ENCODE data around the gene ERVW-1. TPM values are rescaled to one million over a fixed set of nuclear protein-coding genes. Genes with fewer than 3 reads are reported as not detected.
"Not testable (repeated sequence)": the region's sequence is repeated elsewhere in the genome, so short reads cannot be mapped to it uniquely, and the experiment has no call there.

The ERVW-1 gene, protein sequence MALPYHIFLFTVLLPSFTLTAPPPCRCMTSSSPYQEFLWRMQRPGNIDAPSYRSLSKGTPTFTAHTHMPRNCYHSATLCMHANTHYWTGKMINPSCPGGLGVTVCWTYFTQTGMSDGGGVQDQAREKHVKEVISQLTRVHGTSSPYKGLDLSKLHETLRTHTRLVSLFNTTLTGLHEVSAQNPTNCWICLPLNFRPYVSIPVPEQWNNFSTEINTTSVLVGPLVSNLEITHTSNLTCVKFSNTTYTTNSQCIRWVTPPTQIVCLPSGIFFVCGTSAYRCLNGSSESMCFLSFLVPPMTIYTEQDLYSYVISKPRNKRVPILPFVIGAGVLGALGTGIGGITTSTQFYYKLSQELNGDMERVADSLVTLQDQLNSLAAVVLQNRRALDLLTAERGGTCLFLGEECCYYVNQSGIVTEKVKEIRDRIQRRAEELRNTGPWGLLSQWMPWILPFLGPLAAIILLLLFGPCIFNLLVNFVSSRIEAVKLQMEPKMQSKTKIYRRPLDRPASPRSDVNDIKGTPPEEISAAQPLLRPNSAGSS
- total RNA-seq (2014; rRNA removed; shearing (Covaris generic)), result not detected in 2 replicates

DNA sequence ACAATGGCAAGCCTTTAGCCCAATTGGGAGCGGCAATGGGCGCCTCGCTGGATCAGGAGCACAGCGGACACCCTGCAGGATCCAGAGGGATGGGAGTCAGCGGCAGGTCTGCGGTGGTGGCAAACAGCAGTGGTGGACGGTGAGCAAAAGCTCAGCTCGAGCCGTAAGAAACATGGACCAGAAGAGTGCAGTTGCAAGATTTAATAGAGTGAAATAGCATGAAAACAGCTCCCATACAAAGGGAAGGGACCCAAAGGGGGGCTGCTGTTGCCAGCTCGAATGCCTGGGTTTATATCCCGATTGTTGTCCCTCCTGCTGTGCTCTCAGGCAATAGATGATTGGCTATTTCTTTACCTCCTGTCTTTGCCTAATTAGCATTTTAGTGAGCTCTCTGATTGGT is at the start of gene ERVW-1:
ERVW-1 (minus strand) TSS at position 266 of the 400 bp plus-strand sequence. CDS start 7,565 bp downstream, outside the sequence.
- not testable (repeated sequence) for H3K36me3 ChIP-seq; H3K4me1 ChIP-seq (replicated peaks); DNase-seq (ENCODE audit: low read depth in 1 of 2, low spot score in 2 of 2); H3K27me3 ChIP-seq (replicated peaks); H3K4me3 ChIP-seq; H3K27ac ChIP-seq; H3K9me3 ChIP-seq (replicated peaks)

- no peak overlapping the region for H3K4me3 ChIP-seq
- H3K36me3 ChIP-seq, result no peaks in the 10 kb centered on the region
- no peak overlapping the region for H3K27ac ChIP-seq
- H3K27me3 ChIP-seq (replicated peaks), result no peaks in the 10 kb centered on the region
- no peaks in the 10 kb centered on the region for H3K9me3 ChIP-seq (replicated peaks)
- H3K4me1 ChIP-seq (replicated peaks), result peaks cover 6% of the 10 kb centered on the region
- DNase-seq (ENCODE audit: low read depth in 1 of 2, low spot score in 2 of 2), result no peak
These were observed 45.4 kb upstream of the ERVW-1 start for GRCh38 chr7:92523110-92523509.

GRCh38 chr7:92520024-92520423 is 42.3 kb upstream of the ERVW-1 start:
- Histone ChIP-seq H3K4me3 (no peak overlapping the region), H3K4me1 (replicated peaks) (no peaks in the 10 kb centered on the region), H3K9me3 (replicated peaks) (no peaks in the 10 kb centered on the region), H3K27me3 (replicated peaks) (no peaks in the 10 kb centered on the region), H3K27ac (no peak overlapping the region), H3K36me3 (peaks cover 9% of the 10 kb centered on the region)
- no peak for DNase-seq (ENCODE audit: low read depth in 1 of 2, low spot score in 2 of 2)

- Histone ChIP-seq H3K4me3 (no peak overlapping the region), H3K4me1 (replicated peaks) (no peaks in the 10 kb centered on the region), H3K9me3 (replicated peaks) (no peaks in the 10 kb centered on the region), H3K36me3 (peaks cover 12% of the 10 kb centered on the region), H3K27me3 (replicated peaks) (no peaks in the 10 kb centered on the region), H3K27ac (no peak overlapping the region)
- no peak for DNase-seq (ENCODE audit: low read depth in 1 of 2, low spot score in 2 of 2)
These were observed 39.9 kb upstream of the ERVW-1 start for GRCh38 chr7:92517631-92518030.

DNA sequence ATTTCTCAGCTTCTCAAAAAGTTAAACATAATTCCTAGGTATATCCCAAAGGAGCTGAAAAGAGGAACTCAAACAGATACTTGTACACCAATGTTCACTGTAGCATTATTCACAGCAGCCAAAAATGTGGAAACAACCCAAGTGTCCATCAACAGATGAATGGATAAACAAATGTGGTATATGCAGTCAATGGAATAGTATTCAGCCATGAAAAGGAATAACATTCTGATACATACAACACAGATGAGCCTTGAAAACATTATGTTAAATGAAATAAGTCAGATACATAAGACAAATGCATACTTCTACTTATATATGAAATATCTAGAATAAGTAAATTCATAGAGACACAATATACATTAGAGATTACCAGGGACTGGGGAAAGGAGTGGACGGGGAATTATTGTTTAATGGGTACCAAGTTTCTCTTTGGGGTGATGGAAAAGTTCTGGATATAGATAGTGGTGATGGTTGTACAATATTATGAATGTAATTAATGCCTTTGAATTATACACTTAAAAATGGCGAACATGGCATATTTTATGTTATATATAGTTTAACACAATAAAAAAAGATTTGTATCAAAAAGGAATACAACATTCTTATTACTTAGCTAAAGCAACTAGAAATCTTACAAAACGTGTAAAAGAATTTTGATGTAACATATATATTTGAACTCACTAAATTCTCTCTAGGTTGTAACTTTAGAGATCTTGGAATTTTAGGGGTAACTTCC is 35.6 kb upstream of the ERVW-1 start:
- Histone ChIP-seq H3K36me3 (peaks cover 12% of the 10 kb centered on the region), H3K9me3 (replicated peaks) (no peaks in the 10 kb centered on the region), H3K4me1 (replicated peaks) (no peaks in the 10 kb centered on the region), H3K27ac (no peak overlapping the region), H3K27me3 (replicated peaks) (no peaks in the 10 kb centered on the region), H3K4me3 (no peak overlapping the region)
- no peak for DNase-seq (ENCODE audit: low read depth in 1 of 2, low spot score in 2 of 2)

GRCh38 chr7:92508946-92509345 is 31.2 kb upstream of the ERVW-1 start:
- peaks cover 3% of the 10 kb centered on the region; the same call in 1 of the 2 replicates for H3K36me3 ChIP-seq
- no peak overlapping the region for H3K27ac ChIP-seq
- H3K4me3 ChIP-seq, result no peak overlapping the region
- H3K27me3 ChIP-seq (replicated peaks), result no peaks in the 10 kb centered on the region
- H3K4me1 ChIP-seq (replicated peaks), result no peaks in the 10 kb centered on the region
- H3K9me3 ChIP-seq (replicated peaks), result no peaks in the 10 kb centered on the region
- DNase-seq (ENCODE audit: low read depth in 1 of 2, low spot score in 2 of 2), result no peak

- Histone ChIP-seq H3K4me3 (no peak overlapping the region), H3K27ac (no peak overlapping the region), H3K27me3 (replicated peaks) (no peaks in the 10 kb centered on the region), H3K9me3 (replicated peaks) (no peaks in the 10 kb centered on the region), H3K36me3 (no peaks in the 10 kb centered on the region; the same call in 1 of the 2 replicates), H3K4me1 (replicated peaks) (no peaks in the 10 kb centered on the region)
- no peak for DNase-seq (ENCODE audit: low read depth in 1 of 2, low spot score in 2 of 2)
These were observed 28.6 kb upstream of the ERVW-1 start for GRCh38 chr7:92506363-92506762.

DNA sequence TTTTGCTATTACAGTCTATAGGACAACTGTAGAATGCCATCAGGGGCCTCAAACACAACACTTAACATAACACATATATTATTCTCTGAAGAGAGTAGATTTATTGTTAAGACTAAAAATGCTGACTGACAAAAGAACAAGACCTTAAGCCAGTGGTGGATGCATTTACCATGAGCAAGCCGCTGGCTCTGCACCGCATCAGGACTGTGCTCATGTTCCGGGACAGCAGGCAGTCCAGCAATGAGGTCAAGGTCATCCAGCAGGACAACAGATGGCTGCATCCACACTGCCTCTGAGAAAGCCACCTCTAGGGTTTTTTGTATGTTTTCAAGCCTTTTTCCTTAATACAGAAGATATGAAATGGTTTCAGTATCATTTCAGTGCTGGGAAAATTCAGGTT is 26.8 kb upstream of the ERVW-1 start:
- Histone ChIP-seq H3K9me3 (replicated peaks) (no peaks in the 10 kb centered on the region), H3K27me3 (replicated peaks) (no peaks in the 10 kb centered on the region), H3K36me3 (no peaks in the 10 kb centered on the region; the same call in 1 of the 2 replicates), H3K27ac (no peak overlapping the region), H3K4me1 (replicated peaks) (no peaks in the 10 kb centered on the region), H3K4me3 (no peak overlapping the region)
- no peak for DNase-seq (ENCODE audit: low read depth in 1 of 2, low spot score in 2 of 2)

- no peak for DNase-seq (ENCODE audit: low read depth in 1 of 2, low spot score in 2 of 2)
- H3K36me3 ChIP-seq, result no peaks in the 10 kb centered on the region; the same call in 1 of the 2 replicates
These were observed 26.0 kb upstream of the ERVW-1 start for GRCh38 chr7:92503767-92504166.

GRCh38 chr7:92498557-92498956 is 20.8 kb upstream of the ERVW-1 start:
- Histone ChIP-seq H3K27ac (no peak overlapping the region), H3K4me3 (no peak overlapping the region), H3K27me3 (replicated peaks) (no peaks in the 10 kb centered on the region), H3K4me1 (replicated peaks) (no peaks in the 10 kb centered on the region), H3K9me3 (replicated peaks) (no peaks in the 10 kb centered on the region), H3K36me3 (peaks cover 12% of the 10 kb centered on the region)
- DNase-seq (ENCODE audit: low read depth in 1 of 2, low spot score in 2 of 2), result no peak

More at GRCh38 chr7:92503767-92504166, 26.0 kb upstream of the ERVW-1 start:
- no peaks in the 10 kb centered on the region for H3K27me3 ChIP-seq (replicated peaks)
- no peak overlapping the region for H3K27ac ChIP-seq
- no peaks in the 10 kb centered on the region for H3K9me3 ChIP-seq (replicated peaks)
- no peak overlapping the region for H3K4me3 ChIP-seq
- H3K4me1 ChIP-seq (replicated peaks), result no peaks in the 10 kb centered on the region

- Histone ChIP-seq H3K4me3 (no peak overlapping the region), H3K27me3 (replicated peaks) (no peaks in the 10 kb centered on the region), H3K9me3 (replicated peaks) (no peaks in the 10 kb centered on the region), H3K4me1 (replicated peaks) (no peaks in the 10 kb centered on the region), H3K36me3 (peaks cover 12% of the 10 kb centered on the region), H3K27ac (no peak overlapping the region)
- no peak for DNase-seq (ENCODE audit: low read depth in 1 of 2, low spot score in 2 of 2)
These were observed 19.1 kb upstream of the ERVW-1 start for GRCh38 chr7:92496876-92497275.

- no peak overlapping the region for H3K27ac ChIP-seq
- no peaks in the 10 kb centered on the region for H3K27me3 ChIP-seq (replicated peaks)
- H3K9me3 ChIP-seq (replicated peaks), result no peaks in the 10 kb centered on the region
- no peak for DNase-seq (ENCODE audit: low read depth in 1 of 2, low spot score in 2 of 2)
- peaks cover 14% of the 10 kb centered on the region for H3K36me3 ChIP-seq
- no peaks in the 10 kb centered on the region for H3K4me1 ChIP-seq (replicated peaks)
- no peak overlapping the region for H3K4me3 ChIP-seq
These were observed 11.9 kb upstream of the ERVW-1 start for GRCh38 chr7:92489634-92490033.

- DNase-seq (ENCODE audit: low read depth in 1 of 2, low spot score in 2 of 2), result no peak
- Histone ChIP-seq H3K4me3 (no peak overlapping the region), H3K27me3 (replicated peaks) (no peaks in the 10 kb centered on the region), H3K36me3 (peaks cover 10% of the 10 kb centered on the region), H3K4me1 (replicated peaks) (no peaks in the 10 kb centered on the region), H3K27ac (no peak overlapping the region), H3K9me3 (replicated peaks) (no peaks in the 10 kb centered on the region)
These were observed 10.1 kb upstream of the ERVW-1 start for GRCh38 chr7:92487804-92488203.

- Histone ChIP-seq H3K9me3 (replicated peaks) (no peaks in the 10 kb centered on the region), H3K36me3 (peaks cover 10% of the 10 kb centered on the region), H3K4me1 (replicated peaks) (no peaks in the 10 kb centered on the region), H3K27ac (no peak overlapping the region), H3K27me3 (replicated peaks) (no peaks in the 10 kb centered on the region), H3K4me3 (no peak overlapping the region)
- no peak for DNase-seq (ENCODE audit: low read depth in 1 of 2, low spot score in 2 of 2)
These were observed 8.2 kb upstream of the ERVW-1 start for GRCh38 chr7:92485974-92486373.
